ENCODE measurements around the gene NAV3.

GRCh38 chr12:78018171-78018910 is 187.6 kb downstream of the NAV3 start:
- TF ChIP-seq POLR2A (IDR thresholded peaks at IDR 0.05; ENCODE audit: low read depth, low read length) (no peak), POLR2AphosphoS5 (IDR thresholded peaks at IDR 0.05; ENCODE audit: low read depth, low read length) (no peak), TAF1 (IDR thresholded peaks at IDR 0.05; ENCODE audit: low read depth, low read length) (no peak)
